Measurements from ENCODE around the gene METTL26. TPM values are rescaled to one million over a fixed set of nuclear protein-coding genes. Genes with fewer than 3 reads are reported as not detected.
A peak's percentile ranks its signal among the peaks of the same experiment; 100 is the strongest.

Gene METTL26
- total RNA-seq, 1 donor from 2014 or later = 73.2 TPM

DNA sequence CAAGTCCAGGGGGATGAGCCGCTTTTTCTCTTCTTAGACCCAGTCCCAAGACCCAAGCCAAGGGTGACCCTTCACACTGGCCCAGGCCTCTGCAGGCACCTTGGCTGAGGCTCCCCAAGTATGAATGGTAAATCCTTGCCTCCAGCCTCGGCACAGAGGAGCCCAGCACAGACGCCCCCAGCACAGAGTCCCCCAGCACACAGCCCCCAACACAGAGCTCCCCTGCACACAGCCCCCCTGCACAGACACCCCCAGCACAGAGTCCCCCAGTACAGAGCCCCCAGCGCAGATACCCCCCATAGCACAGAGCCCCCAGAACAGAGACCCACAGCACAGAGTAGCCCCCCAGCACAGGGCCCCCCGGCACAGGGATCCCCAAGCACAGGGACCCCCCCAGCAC is 4.5 kb upstream of the METTL26 start:
- TF ChIP-seq, protein P1, sequence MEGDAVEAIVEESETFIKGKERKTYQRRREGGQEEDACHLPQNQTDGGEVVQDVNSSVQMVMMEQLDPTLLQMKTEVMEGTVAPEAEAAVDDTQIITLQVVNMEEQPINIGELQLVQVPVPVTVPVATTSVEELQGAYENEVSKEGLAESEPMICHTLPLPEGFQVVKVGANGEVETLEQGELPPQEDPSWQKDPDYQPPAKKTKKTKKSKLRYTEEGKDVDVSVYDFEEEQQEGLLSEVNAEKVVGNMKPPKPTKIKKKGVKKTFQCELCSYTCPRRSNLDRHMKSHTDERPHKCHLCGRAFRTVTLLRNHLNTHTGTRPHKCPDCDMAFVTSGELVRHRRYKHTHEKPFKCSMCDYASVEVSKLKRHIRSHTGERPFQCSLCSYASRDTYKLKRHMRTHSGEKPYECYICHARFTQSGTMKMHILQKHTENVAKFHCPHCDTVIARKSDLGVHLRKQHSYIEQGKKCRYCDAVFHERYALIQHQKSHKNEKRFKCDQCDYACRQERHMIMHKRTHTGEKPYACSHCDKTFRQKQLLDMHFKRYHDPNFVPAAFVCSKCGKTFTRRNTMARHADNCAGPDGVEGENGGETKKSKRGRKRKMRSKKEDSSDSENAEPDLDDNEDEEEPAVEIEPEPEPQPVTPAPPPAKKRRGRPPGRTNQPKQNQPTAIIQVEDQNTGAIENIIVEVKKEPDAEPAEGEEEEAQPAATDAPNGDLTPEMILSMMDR (IDR thresholded peaks at IDR 0.05; ENCODE audit: unreplicated experiment) = no peak
- no peaks in the 10 kb centered on the region for H3K36me3 Mint-ChIP-seq
- H3K27ac Mint-ChIP-seq = no peak overlapping the region
- DNase-seq (ENCODE audit: low spot score in 2 of 2, unreplicated experiment in 2 of 2) = no peak
- no peaks in the 10 kb centered on the region for H3K9me3 Mint-ChIP-seq
- no peaks in the 10 kb centered on the region for H3K27me3 Mint-ChIP-seq (ENCODE audit: low read depth)
- H3K4me1 Mint-ChIP-seq = peaks cover 8% of the 10 kb centered on the region
- peak overlapping the region; percentile 39 for H3K4me3 Mint-ChIP-seq

- peak overlapping the region; percentile 31 for H3K4me3 Mint-ChIP-seq
- TF ChIP-seq, protein P1 (IDR thresholded peaks at IDR 0.05; ENCODE audit: unreplicated experiment) = no peak
These were observed 2.7 kb upstream of the METTL26 start for GRCh38 chr16:638836-639235.

DNA sequence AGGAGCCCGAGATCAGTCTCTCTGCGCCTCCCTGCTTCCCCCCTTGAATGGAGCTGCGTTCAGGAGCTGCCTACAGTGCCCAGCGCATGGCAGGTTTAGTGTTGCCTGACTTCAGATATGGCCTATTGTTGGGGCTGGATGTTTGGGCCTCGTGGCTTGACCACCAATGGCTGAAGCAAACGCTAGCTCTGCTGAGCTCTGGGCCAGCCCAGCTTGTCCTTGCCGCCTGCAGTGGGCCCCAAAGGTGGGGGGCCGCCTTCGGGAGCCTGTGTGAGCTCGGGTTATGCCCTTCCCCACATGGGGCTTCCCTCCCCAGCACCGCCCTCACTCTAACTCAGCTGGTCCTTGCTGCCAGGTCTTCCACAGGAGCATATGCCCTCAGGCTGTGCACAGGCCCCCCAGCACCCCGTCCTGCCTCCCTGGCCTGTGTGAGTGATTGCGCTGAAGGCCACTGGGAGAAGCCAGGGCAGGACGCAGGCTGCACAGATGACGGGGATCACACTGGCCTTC is 2.0 kb upstream of the METTL26 start:
- TF ChIP-seq, protein P1 (IDR thresholded peaks at IDR 0.05; ENCODE audit: unreplicated experiment) = no peak
- no peaks in the 10 kb centered on the region for H3K27me3 Mint-ChIP-seq (ENCODE audit: low read depth)
- no peaks in the 10 kb centered on the region for H3K9me3 Mint-ChIP-seq
- DNase-seq (ENCODE audit: low spot score in 2 of 2, unreplicated experiment in 2 of 2) = no peak
- no peak overlapping the region for H3K27ac Mint-ChIP-seq
- H3K4me1 Mint-ChIP-seq = peaks cover 6% of the 10 kb centered on the region
- H3K4me3 Mint-ChIP-seq = peak overlapping the region; percentile 55
- no peaks in the 10 kb centered on the region for H3K36me3 Mint-ChIP-seq

More at GRCh38 chr16:638836-639235, 2.7 kb upstream of the METTL26 start:
- H3K9me3 Mint-ChIP-seq = no peaks in the 10 kb centered on the region
- H3K27me3 Mint-ChIP-seq (ENCODE audit: low read depth) = no peaks in the 10 kb centered on the region
- H3K36me3 Mint-ChIP-seq = no peaks in the 10 kb centered on the region
- no peak overlapping the region for H3K27ac Mint-ChIP-seq
- no peak for DNase-seq (ENCODE audit: low spot score in 2 of 2, unreplicated experiment in 2 of 2)
- H3K4me1 Mint-ChIP-seq = peaks cover 6% of the 10 kb centered on the region

GRCh38 chr16:637081-638018 is 1.2 kb upstream of the METTL26 start:
- H3K27me3 Mint-ChIP-seq (ENCODE audit: low read depth) = no peaks in the 10 kb centered on the region
- H3K4me3 Mint-ChIP-seq = peak overlapping the region; percentile 98
- DNase-seq (ENCODE audit: low spot score in 2 of 2, unreplicated experiment in 2 of 2) = no peak
- TF ChIP-seq, protein P1 (IDR thresholded peaks at IDR 0.05; ENCODE audit: unreplicated experiment) = no peak
- no peaks in the 10 kb centered on the region for H3K36me3 Mint-ChIP-seq
- no peaks in the 10 kb centered on the region for H3K9me3 Mint-ChIP-seq
- H3K4me1 Mint-ChIP-seq = peaks cover 6% of the 10 kb centered on the region
- H3K27ac Mint-ChIP-seq = no peak overlapping the region

DNA sequence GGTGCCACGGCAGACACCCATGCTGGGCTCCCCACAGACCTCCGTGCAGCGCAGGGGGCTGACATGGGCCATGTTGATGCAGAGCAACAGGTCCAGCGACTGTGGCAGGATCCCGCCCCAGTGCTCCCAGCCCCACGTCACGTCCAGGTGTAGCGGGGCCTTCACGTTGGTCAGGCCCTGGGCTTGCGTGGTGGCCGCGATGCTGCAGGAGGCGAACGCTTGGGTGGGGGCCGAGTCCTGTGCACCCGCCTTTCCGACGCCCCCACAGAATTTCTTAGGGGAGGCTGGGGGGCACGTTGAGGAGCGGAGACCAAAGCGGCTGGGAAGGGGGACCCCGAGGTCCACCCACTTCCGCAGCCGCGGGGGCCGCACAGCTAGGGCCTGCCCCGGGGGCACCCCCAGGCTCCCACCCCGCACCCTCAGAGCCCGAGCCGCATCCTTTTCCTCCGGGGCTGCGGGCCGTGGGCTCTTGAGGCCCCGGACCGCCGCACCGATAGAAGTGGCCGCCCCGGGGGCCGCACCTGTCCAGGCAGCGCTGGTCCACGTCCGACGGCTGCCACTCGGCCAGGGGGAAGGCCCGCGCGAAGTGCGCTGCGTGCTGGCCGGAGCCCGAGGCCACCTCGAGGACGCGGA is 416 bp downstream of the METTL26 start:
- H3K27ac Mint-ChIP-seq = no peak overlapping the region
- no peaks in the 10 kb centered on the region for H3K27me3 Mint-ChIP-seq (ENCODE audit: low read depth)
- no peaks in the 10 kb centered on the region for H3K9me3 Mint-ChIP-seq
- H3K4me3 Mint-ChIP-seq = peak overlapping the region; percentile 98
- H3K36me3 Mint-ChIP-seq = no peaks in the 10 kb centered on the region
- DNase-seq (ENCODE audit: low spot score in 2 of 2, unreplicated experiment in 2 of 2) = no peak
- TF ChIP-seq, protein P1 (IDR thresholded peaks at IDR 0.05; ENCODE audit: unreplicated experiment) = no peak
- H3K4me1 Mint-ChIP-seq = peaks cover 6% of the 10 kb centered on the region

Data from mesothelial cell of epicardium (in vitro differentiated cells).